ENCODE results near the gene USP53.

USP53 gene

DNA sequence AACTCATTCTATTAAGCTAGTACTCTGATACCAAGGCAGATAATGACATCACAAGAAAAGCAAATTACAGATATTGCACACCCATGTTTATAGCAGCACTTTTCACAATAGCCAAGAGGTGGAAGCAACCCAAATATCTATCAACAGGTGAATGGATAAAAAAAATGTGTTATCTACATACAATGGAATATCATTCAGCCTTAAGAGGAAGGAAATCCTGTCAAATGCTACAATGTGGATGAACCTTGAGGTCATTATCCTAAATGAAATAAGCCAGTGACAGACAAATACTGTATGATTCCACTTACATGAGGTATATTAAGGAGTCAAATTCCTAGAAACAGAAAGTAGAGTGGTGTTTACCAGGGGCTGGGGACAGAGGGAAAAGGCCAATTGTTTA, 95.1 kb downstream of the USP53 start:
- TF ChIP-seq, protein P1, sequence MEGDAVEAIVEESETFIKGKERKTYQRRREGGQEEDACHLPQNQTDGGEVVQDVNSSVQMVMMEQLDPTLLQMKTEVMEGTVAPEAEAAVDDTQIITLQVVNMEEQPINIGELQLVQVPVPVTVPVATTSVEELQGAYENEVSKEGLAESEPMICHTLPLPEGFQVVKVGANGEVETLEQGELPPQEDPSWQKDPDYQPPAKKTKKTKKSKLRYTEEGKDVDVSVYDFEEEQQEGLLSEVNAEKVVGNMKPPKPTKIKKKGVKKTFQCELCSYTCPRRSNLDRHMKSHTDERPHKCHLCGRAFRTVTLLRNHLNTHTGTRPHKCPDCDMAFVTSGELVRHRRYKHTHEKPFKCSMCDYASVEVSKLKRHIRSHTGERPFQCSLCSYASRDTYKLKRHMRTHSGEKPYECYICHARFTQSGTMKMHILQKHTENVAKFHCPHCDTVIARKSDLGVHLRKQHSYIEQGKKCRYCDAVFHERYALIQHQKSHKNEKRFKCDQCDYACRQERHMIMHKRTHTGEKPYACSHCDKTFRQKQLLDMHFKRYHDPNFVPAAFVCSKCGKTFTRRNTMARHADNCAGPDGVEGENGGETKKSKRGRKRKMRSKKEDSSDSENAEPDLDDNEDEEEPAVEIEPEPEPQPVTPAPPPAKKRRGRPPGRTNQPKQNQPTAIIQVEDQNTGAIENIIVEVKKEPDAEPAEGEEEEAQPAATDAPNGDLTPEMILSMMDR (IDR thresholded peaks at IDR 0.05; ENCODE audit: control insufficient read depth, extremely low read depth, insufficient read depth), result no peak
- H3K4me3 ChIP-seq (ENCODE audit: low read depth, low read length), result no peak overlapping the region
- no peak for DNase-seq (ENCODE audit: low read depth)

DNA sequence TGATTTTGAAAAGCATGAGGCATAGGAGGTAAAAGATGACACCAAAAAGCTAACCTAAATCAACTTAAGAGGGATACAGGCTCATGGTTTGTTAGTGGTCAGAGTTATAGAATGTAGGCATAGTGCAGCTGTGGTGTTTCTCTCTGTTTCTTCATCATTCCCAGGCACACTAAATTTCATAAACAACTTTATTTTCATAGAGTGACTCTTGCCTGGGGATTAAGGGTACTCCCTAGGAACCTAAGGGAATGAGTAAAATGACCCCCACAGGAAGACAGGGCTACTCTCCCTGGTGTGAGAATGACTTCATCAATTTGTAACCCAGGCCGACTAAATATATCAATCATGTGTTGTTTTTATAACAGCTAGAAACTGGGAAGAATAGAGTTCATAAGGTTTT, 98.3 kb downstream of the USP53 start:
- TF ChIP-seq, protein P1 (IDR thresholded peaks at IDR 0.05; ENCODE audit: control insufficient read depth, extremely low read depth, insufficient read depth), result no peak
- no peak for DNase-seq (ENCODE audit: low read depth)
- no peak overlapping the region for H3K4me3 ChIP-seq (ENCODE audit: low read depth, low read length)

DNA sequence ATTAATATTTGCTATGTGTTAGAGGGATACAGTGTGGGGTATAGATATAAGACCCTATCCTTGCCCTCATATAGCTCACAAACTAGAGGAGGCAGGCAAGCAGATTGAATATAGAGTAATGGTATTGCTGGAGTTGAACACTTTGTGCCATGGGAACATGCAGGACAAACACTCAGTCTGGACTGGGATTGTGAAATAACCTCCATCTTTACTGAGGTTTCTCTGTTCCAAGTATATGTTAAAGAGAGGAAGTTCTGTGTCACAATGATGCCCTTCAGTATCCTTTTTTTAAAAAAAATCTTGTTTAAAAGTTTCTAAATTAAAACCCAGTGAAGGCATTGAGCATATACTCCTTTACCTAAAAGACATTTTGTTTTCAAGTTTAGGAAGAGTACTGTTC, 100.7 kb downstream of the USP53 start:
- DNase-seq (ENCODE audit: low read depth), result no peak

DNA sequence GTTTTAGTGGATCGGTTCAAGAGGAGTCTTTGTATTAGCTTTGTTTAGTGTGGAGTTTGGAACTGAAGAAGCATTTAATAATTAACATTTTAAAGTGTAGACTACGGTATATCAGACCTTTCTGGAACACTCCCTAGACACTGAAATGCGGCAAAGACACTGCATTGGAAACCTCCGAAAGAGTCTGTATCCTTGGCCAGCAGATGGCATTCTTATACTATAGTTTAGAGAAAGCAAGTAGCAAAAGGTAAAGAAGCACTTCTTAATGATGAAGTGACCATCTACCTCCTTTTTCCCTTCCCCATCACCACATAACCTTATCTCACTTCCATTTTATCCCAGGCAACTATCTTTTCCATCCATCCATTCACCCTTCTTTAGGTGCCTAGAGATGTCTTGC, 101.8 kb downstream of the USP53 start:
- no peak overlapping the region for H3K4me3 ChIP-seq (ENCODE audit: low read depth, low read length)
- TF ChIP-seq, protein P1 (IDR thresholded peaks at IDR 0.05; ENCODE audit: control insufficient read depth, extremely low read depth, insufficient read depth), result peak; percentile 61
- no peak for DNase-seq (ENCODE audit: low read depth)

More for the DNA sequence above, 100.7 kb downstream of the USP53 start:
- TF ChIP-seq, protein P1 (IDR thresholded peaks at IDR 0.05; ENCODE audit: control insufficient read depth, extremely low read depth, insufficient read depth), result no peak
- no peak overlapping the region for H3K4me3 ChIP-seq (ENCODE audit: low read depth, low read length)

DNA sequence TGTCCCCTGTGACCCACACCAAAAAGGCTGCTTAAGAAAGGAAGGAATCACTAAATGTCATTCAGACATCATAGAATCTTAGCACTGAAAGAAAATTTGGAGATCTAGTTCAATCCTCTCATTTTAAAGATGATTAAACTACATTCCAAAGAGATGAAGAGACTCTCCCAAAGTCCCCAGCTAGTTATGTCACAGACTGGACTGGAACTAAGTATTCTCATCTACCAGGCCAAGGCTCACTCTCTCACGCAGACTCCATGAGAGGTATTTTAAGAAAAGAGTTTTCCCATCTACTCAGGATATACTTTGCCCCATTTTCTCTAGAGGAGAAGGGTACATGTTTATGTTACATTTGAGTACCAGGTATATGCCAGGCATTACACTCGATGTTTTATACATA, 102.5 kb downstream of the USP53 start:
- no peak for DNase-seq (ENCODE audit: low read depth)
- TF ChIP-seq, protein P1 (IDR thresholded peaks at IDR 0.05; ENCODE audit: control insufficient read depth, extremely low read depth, insufficient read depth), result no peak
- no peak overlapping the region for H3K4me3 ChIP-seq (ENCODE audit: low read depth, low read length)

DNA sequence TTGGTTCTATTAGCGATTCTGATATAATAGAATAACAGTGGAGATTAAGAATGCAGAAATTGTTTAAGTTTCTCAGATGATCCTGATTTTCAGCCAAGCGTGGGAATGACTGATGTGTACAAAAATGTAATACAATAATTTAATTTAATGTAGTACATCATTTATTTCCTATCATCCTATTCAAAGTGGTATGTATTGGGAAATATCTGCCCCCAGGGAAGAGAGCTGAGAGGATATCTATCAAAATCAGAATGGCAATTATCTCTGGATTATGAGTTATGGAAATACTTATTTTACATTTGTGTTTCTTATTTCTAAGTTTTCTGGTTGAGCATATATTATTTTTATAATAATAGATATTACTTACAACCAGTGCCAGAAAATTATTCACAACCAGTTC, 105.5 kb downstream of the USP53 start:
- H3K4me3 ChIP-seq (ENCODE audit: low read depth, low read length), result no peak overlapping the region
- TF ChIP-seq, protein P1 (IDR thresholded peaks at IDR 0.05; ENCODE audit: control insufficient read depth, extremely low read depth, insufficient read depth), result no peak
- DNase-seq (ENCODE audit: low read depth), result no peak

DNA sequence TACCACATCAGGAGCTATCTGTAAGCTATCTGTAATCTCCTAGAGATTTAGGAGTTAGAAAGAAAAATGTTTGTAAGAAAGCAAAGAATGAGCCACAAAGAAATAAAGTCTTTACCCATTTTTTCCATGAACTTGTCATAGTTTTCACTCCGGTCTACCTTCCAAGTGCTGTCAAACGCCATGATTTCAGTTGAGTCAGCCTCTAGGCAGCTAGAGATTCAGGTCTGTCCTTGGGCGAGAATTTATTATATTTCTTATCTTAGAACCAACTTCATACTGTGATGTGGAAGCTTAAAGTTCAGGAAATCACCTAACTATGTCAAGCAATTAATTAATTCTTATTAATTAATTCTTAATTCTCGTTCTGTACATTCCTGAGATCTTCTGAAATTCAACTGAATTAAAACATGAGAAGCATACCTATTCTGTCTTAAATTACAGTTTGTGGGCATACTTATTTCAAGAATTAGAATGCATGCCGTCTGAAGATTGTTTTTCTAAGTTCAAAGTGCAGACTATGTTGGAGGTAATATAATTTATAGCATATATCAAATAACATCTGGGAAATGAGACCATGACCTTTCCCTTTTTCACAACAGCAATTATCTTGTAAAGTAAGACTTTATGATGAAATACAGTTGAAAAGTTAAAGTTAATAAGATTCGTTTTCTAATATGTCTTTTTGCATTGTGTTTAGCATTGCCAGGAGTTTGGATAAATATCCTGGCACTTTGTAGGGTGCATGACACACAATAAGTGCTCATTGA, 109.6 kb downstream of the USP53 start, which contains the start of gene FABP2:
Gene FABP2 (minus strand): TSS at position 218 of the 767 bp plus-strand sequence. CDS start 36 bp downstream, at position 182.
- DNase-seq (ENCODE audit: low read depth), result no peak
- H3K4me3 ChIP-seq (ENCODE audit: low read depth, low read length), result no peak within 1 kb of the TSS
- TF ChIP-seq, protein P1 (IDR thresholded peaks at IDR 0.05; ENCODE audit: control insufficient read depth, extremely low read depth, insufficient read depth), result no peak

Data from LNCaP clone FGC (cell line).